Measurements from ENCODE around the gene TMEM87B.

- TF ChIP-seq CTCF (IDR thresholded peaks at IDR 0.05; ENCODE audit: low read length) (no peak), EZH2phosphoT487 (IDR thresholded peaks at IDR 0.05; ENCODE audit: low read length) (no peak), EZH2 (optimal IDR thresholded peaks at IDR 0.05; ENCODE audit: low read depth, low read length) (no peak)
These were observed 19.3 kb upstream of the TMEM87B start for GRCh38 chr2:112035786-112036185.

Data from MM.1S (cell line).